Stimulated activated CD8-positive, alpha-beta memory T cell treated with anti-CD3 and anti-CD28 coated beads, Interleukin-2, amount 100 ng/mL, for 48 hours (primary cell): ENCODE measurements around the gene BCO1.
"Not testable (repeated sequence)": the region's sequence is repeated elsewhere in the genome, so short reads cannot be mapped to it uniquely, and the experiment has no call there.

Experiments
- DNase-seq, 2 donors: peaks; one replicate each; pipeline ENCODE4 v3.0.0-alpha.2; 2020; ENCODE audit warnings: low read depth in 2 of 2

The BCO1 gene

GRCh38 chr16:81238296-81239011, at the start of gene BCO1:
TSS of gene BCO1 (plus strand) at chr16:81238689. CDS start at chr16:81238909, 220 bp downstream.
- no peak for DNase-seq

GRCh38 chr16:81189100-81189664, 49.3 kb upstream of the BCO1 start:
- no peak for DNase-seq

GRCh38 chr16:81190667-81191066, 47.8 kb upstream of the BCO1 start:
- DNase-seq = no peak

- DNase-seq = no peak
Observed at GRCh38 chr16:81195885-81196534, 42.5 kb upstream of the BCO1 start.

- DNase-seq = no peak
Observed at GRCh38 chr16:81198635-81199034, 39.9 kb upstream of the BCO1 start.

GRCh38 chr16:81201267-81201666, 37.2 kb upstream of the BCO1 start:
- DNase-seq = no peak

GRCh38 chr16:81204798-81205680, 33.5 kb upstream of the BCO1 start:
- peak in 1 of 2 donors; percentile 24 for DNase-seq

- no peak for DNase-seq
Observed at GRCh38 chr16:81207076-81207475, 31.4 kb upstream of the BCO1 start.

- no peak for DNase-seq
Observed at GRCh38 chr16:81210807-81211206, 27.7 kb upstream of the BCO1 start.

GRCh38 chr16:81212830-81213465, 25.5 kb upstream of the BCO1 start:
- DNase-seq = no peak

- DNase-seq = no peak
Observed at GRCh38 chr16:81214745-81215166, 23.7 kb upstream of the BCO1 start.

GRCh38 chr16:81216114-81216513, 22.4 kb upstream of the BCO1 start:
- DNase-seq = no peak

GRCh38 chr16:81216706-81217105, 21.8 kb upstream of the BCO1 start:
- no peak for DNase-seq

- no peak for DNase-seq
Observed at GRCh38 chr16:81219151-81219550, 19.3 kb upstream of the BCO1 start.

GRCh38 chr16:81220349-81220748, 18.1 kb upstream of the BCO1 start:
- no peak for DNase-seq

- no peak for DNase-seq
Observed at GRCh38 chr16:81221731-81222130, 16.8 kb upstream of the BCO1 start.

- DNase-seq = no peak
Observed at GRCh38 chr16:81224824-81225223, 13.7 kb upstream of the BCO1 start.

GRCh38 chr16:81225697-81226096, 12.8 kb upstream of the BCO1 start:
- not testable (repeated sequence) for DNase-seq

GRCh38 chr16:81227785-81228184, 10.7 kb upstream of the BCO1 start:
- DNase-seq = no peak

- no peak for DNase-seq
Observed at GRCh38 chr16:81229811-81230210, 8.7 kb upstream of the BCO1 start.

- DNase-seq = no peak
Observed at GRCh38 chr16:81231014-81231413, 7.5 kb upstream of the BCO1 start.
